HG03159 (cell line): ENCODE data around the gene CHAC1.

Experiments used
- ATAC-seq: cut with Tn5 transposase; IDR thresholded peaks from one replicate; pipeline ENCODE4 v1.9.1; 2021; ENCODE audit warnings: mild to moderate bottlenecking, moderate library complexity; ENCODE audit not compliant: unreplicated experiment

CHAC1 gene

GRCh38 chr15:40952901-40953712 lies at the start of gene CHAC1:
TSS of gene CHAC1 (plus strand) at chr15:40953471. CDS start at chr15:40953584, 113 bp downstream.
- ATAC-seq, result peak; percentile 90

DNA sequence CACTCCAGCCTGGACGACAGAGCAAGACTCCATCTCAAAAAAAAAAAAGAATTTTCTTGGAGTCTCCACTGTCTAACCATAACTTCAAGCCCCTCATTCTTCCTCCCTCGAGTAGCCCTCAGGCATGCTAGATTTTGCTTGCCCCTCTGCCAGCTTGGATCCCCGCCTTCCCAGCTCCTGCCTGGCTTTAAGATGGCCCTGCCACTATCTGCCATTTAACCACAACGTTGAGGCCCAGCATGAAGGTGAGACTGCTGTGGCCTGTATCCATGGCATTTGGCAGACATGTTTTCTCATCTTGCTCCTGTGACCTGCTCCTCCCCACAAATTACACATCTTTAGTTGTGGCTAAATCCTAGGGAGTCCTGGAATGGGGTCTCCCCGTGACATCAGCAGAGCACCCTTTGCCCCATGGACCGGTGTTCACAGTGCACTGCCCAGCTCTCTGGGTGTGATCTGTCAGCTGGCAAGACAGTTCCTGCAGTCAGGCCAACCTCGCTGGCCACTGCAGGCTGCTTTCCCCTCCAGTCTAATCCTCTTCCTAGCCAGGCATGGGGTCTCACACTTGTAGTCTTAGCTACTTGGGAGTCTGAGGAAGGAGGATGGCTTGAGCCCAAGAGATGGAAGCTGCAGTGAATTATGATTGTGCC lies 48.6 kb upstream of the CHAC1 start:
- no peak for ATAC-seq

- ATAC-seq, result peak; percentile 63
These were observed 46.9 kb upstream of the CHAC1 start for GRCh38 chr15:40906091-40906990.

GRCh38 chr15:40906991-40907802 lies 46.1 kb upstream of the CHAC1 start:
- ATAC-seq, result peak; percentile 4

DNA sequence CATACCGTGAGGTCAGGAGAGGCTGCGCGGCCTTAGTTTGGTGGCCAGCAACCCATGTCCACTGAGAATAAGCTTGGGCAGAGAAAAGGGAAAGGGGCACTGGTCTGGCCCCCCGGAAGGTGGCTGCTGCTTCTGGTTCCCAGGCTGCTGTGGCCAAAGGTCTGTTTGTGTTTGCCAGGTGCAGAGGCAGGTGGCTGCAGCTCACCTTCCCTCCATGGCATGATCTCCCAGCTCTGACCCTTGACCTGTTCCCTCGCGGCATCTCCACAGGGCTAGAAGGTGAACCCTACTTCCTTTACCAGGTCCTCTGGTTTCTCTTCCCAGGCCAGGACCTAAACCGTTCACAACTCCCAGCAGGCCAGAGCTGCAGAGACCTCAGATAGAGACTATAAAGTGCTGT lies 45.2 kb upstream of the CHAC1 start:
- no peak for ATAC-seq

DNA sequence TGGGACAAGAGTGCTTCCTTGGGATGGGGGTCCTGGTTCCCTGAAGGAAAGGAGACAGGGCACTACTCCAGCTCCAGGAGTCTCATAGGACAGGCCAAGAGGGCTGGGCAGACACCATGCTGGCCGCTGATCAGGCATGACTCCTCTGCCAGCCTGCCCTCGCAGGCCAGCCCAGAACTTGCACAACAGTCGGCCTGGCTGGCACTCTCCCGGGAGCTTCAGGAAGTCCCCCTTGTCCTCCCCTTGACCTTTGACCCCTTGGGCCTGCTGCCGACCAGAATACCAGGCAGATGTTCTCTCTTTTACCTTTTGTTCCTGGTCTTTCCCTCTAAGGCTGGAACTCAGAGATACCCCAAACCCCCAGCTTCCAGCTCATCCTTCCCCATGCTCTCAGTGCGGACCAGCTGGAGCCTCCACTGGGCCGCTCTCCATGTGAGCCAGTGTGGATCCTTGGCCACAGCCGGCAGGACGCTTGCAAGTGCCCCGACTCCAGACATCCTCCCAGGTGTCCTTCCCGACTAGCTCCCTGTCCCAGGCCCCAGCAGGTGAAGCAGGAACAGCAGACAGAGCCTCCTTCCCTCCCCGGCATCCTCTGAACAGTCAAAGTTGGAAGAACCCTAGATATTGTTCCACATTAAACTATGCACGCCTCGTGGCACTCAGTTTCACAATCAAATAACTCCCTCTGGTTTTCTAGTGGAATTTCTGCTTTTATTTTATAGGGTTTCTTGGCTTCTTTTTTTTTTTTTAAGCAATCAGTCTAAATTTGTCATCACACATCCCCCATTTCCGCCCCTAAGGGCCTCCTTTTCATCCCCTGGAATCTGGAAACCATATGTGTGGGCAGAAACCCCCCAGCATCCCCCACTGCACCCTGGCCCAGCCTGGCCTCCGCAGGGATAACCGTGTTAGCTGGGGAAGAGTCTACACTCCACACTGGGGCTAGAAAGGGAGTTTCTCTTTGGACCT lies 43.3 kb upstream of the CHAC1 start:
- no peak for ATAC-seq

DNA sequence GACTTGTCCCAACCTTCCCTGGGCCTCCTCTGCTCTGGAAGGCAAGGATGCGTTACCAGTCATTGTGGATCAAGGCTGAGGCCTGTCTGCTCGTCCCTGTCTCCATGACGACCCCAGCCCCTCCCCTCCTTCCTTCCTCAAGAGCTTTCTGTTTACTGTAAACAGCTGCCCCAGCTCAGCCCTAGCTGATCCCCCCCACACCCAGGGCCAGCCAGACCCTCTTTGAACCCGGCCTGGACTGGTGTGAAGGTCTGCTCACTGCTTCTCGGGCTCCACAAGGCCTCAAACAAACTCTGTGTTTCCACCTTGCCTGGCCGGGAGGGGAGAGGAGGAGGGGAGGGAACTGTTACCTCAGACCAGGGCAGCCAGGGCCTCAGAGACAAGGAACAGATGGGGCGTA lies 42.1 kb upstream of the CHAC1 start:
- ATAC-seq, result no peak

DNA sequence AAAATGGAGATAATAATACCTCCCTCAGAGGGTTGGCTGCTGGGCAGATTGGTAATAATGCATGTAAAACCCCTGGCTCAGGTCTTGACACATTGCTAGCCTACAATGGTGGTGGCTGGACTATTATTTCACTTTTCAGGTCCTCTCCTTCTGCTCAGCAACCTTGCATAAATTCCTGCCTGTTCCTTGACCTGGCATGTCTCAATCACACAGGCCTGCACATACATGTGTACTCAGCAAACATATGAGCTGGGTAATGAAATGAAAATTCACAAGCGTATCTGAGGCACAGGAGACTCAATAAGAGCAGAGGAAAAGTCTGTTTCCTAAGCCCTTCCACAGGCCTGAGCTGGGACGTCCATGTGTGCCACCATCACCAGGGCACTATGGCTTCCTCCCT lies 41.6 kb upstream of the CHAC1 start:
- no peak for ATAC-seq

DNA sequence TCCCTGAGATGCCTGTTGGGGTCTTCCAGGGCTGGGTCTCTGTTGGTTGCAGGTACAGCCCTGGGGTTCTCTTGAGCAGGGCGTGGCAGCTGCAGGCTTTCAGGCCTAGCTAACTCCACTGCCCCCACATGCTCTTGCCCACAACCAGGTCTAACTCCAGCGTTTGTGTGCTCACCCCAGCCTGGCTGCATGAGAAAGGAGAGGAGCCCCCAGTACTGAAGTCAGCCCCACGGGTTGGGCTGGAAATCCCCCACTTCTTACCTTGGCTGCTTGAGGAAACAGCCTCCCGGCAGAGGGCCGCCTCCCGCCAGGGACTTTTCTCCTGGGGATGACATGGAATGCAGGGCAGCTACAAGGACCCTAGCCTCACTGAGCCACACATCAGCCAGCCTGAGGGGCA lies 40.8 kb upstream of the CHAC1 start:
- ATAC-seq, result no peak

- no peak for ATAC-seq
These were observed 39.3 kb upstream of the CHAC1 start for GRCh38 chr15:40914013-40914412.

DNA sequence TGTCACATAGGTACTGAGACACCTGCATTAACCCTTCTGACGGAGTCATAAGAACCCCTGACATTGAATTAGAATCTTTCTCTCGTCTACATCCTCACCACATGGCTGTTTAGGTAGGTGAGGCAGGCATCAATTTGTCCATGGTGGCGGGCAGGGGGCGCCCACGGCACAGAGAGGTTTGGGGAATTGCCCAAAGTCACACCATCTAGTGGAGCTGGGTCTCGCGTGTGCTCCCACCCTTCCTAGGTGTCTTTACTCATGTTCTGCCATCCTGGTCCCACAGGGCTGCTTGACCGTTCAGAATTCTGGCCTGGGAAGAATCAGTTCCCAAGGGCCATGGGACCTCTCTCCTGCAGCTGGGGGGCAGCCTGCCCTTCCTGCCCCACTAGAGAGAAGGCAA lies 38.8 kb upstream of the CHAC1 start:
- ATAC-seq, result no peak

DNA sequence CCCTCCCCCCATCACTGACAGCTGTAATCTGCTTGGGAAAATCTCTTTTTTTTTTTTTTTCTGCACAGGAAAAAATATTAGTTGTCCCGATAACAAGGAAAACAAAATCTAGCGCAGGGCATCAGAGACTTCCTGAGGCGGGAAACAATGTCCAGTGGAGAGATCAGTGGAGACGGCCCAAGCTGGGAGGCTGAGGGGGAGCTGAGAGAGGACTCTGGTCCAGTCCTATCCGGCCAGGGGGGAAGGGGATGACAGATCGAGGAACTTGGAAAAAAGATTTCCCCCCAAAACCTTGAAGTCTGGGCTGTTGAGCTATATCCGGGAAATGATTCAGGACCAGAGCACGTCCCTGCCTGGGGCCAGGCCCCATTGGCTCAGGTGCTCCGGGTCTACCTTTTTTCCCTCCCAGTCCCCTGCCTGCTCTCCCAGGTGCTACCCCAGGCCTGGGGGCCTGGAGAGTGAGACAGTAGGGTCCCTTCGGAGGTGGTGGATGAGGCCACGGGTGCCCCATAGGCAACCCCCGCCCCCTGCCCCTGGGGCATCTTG lies 38.1 kb upstream of the CHAC1 start:
- no peak for ATAC-seq

DNA sequence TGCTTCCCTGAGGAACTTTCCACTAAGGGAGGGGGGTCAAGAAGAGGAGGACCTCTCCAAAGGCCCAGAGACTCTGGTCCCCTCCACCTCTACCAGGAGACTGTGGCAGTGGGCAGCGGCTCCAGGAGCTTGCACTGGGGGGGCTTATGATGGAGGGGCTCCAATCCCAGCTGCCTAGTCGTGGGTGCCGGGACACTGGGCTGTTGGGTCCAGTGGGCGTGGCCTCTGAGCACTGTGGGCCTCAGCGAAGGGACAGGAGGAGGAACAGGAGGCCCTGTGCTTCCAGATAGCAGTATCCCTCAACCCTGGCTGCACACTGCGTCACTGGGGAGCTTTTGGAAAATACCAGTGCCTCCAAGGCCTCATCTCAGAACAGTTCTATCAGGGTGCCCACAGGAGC lies 37.6 kb upstream of the CHAC1 start:
- ATAC-seq, result no peak

DNA sequence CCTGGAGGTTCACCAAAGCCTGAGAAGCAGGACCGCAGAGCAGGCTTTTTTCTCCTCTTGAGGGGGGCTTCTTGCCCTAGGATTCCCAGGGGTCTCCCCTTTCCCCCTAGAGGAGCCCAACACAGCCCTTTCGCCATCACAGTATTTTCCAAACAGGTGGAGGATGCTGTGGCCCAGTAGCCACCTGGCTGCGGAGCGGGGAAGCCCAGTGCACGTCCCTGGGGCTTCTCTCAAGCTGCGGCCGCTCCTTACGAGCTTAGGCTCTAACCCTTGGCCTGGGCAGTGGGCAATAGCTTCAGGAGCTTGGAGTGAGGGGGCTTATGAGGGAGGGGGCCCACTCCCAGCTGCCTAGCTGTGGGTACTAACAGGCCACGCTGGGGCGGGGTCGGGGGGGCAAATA lies 35.7 kb upstream of the CHAC1 start:
- ATAC-seq, result no peak

GRCh38 chr15:40918146-40918798 lies 35.0 kb upstream of the CHAC1 start:
- ATAC-seq, result no peak

DNA sequence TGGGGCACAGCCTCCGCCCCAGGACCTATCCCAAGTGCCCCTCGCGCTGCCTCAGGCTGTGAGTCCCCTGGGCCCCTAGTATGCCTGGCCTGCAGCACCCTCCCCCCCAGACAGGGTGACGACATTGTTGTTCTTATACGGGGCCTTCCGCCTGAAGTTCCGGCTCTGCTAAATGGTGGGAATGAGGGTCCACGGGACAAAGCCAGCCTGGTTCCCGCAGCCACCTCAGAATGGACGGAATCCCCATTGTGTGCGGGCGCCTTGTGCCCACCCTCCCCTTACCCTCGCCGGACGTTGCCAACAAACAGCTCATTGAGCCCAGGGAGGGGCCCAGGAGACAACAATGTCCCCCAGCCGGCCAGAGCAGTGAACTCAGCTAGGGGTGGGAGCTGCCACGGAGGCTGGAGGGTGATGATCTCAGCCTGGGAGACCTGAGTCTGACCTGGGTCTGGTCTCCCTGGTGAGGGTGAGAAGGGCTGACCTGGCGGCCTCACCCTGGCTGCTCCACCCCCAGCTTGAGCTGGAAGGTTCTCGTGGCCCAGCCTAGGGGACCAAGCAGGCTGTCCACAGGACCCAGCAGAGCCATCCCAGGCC lies 34.4 kb upstream of the CHAC1 start:
- ATAC-seq, result no peak

GRCh38 chr15:40921949-40922607 lies 31.2 kb upstream of the CHAC1 start:
- no peak for ATAC-seq

GRCh38 chr15:40922608-40923005 lies 30.7 kb upstream of the CHAC1 start:
- no peak for ATAC-seq
